Measurements from ENCODE around the gene ADGRL1.

DNA sequence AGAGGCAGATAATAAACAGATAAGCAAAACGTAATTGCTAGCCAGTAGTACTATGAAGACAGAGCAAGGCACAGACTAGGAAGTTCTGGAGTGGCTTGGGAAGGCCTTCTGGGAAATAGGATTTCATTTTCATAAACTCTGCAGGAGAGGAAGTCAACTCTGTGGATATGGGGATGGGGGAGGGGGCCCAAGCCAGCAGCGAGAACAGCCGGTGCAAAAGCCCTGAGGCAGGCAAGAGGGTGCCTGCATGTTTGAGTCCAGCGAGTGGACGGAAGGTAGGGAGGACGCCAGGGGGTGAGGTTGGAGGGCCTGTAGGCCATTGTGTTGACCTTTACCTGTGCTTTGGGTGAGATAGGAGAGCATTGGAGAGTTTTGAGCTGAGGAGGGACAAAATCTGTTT lies 60.6 kb downstream of the ADGRL1 start:
- no peak for TF ChIP-seq YY1 (IDR thresholded peaks at IDR 0.05; ENCODE audit: insufficient read depth, insufficient read length)
- TF ChIP-seq ZNF274 (IDR thresholded peaks at IDR 0.05; ENCODE audit: low read depth, low read length) = no peak

Measured in NT2/D1 (cell line).